ENCODE measurements around the gene NANP.
"Not testable (repeated sequence)": the region's sequence is repeated elsewhere in the genome, so short reads cannot be mapped to it uniquely, and the experiment has no call there.

Gene NANP

GRCh38 chr20:25659999-25660398 lies 36.2 kb upstream of the NANP start:
- no peak for TF ChIP-seq CTCF (conservative IDR thresholded peaks at IDR 0.05; ENCODE audit: low read depth, low read length)
- H3K4me1 ChIP-seq (ENCODE audit: low read depth, poor library complexity, severe bottlenecking): no peaks in the 10 kb centered on the region
- H3K4me3 ChIP-seq (IDR thresholded peaks at IDR 0.05; ENCODE audit: insufficient read depth, low read depth, low read length): no peak overlapping the region
- H3K79me2 ChIP-seq (ENCODE audit: insufficient read depth, low read depth): no peaks in the 10 kb centered on the region
- no peaks in the 10 kb centered on the region for H3K36me3 ChIP-seq (ENCODE audit: insufficient read depth)
- H3K9ac ChIP-seq: no peak overlapping the region
- no peak overlapping the region for H3K27ac ChIP-seq
- no peak overlapping the region for H2AFZ ChIP-seq (ENCODE audit: low read depth)
- no peaks in the 10 kb centered on the region for H4K20me1 ChIP-seq (ENCODE audit: insufficient read depth)
- no peak overlapping the region for H3K4me2 ChIP-seq
- no peaks in the 10 kb centered on the region for H3K27me3 ChIP-seq (ENCODE audit: insufficient read depth, low read depth)

DNA sequence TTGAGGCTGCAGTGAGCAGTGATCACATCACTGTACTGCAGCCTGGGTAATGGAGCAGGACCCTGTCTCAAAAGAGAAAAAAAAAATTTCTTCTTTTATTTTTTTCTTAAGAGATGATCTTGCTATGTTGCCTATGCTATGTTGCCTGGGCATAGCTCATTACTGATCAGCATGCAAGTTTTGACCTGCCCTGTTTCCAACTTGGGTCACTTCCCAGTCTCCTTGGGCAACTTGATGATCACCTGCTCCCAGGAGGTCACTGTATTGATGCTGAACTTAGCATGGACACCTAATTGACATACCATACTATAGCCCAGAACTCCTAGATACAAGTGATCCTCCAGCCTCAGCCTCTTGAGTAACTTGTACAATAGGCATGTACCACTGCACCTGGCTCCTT lies 30.7 kb upstream of the NANP start:
- H3K4me1 ChIP-seq (ENCODE audit: low read depth, poor library complexity, severe bottlenecking): no peaks in the 10 kb centered on the region
- no peak overlapping the region for H2AFZ ChIP-seq (ENCODE audit: low read depth)
- H3K36me3 ChIP-seq (ENCODE audit: insufficient read depth): no peaks in the 10 kb centered on the region
- no peak for TF ChIP-seq CTCF (conservative IDR thresholded peaks at IDR 0.05; ENCODE audit: low read depth, low read length)
- no peaks in the 10 kb centered on the region for H3K79me2 ChIP-seq (ENCODE audit: insufficient read depth, low read depth)
- no peaks in the 10 kb centered on the region for H4K20me1 ChIP-seq (ENCODE audit: insufficient read depth)
- H3K4me3 ChIP-seq (IDR thresholded peaks at IDR 0.05; ENCODE audit: insufficient read depth, low read depth, low read length): no peak overlapping the region
- no peaks in the 10 kb centered on the region for H3K27me3 ChIP-seq (ENCODE audit: insufficient read depth, low read depth)
- H3K27ac ChIP-seq: no peak overlapping the region
- H3K9ac ChIP-seq: no peak overlapping the region
- H3K4me2 ChIP-seq: no peak overlapping the region

DNA sequence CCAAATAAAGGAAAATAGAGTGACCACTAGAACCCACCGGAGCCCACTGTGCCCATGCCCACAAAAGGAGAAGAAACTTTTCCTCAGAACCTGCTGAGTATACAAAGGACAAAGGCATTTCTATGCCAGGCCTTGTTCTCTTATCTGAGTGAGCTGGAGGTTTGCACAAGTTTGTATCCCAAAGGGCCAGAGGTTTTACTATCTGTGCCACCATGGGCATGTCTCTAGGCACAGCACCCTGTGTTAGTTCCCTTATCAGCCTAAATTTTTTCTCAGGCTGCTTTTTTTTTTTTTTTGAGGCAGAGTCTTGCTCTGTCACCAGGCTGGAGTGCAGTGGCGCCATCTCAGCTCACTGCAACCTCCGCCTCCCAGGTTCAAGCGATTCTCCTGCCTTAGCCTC lies 29.1 kb upstream of the NANP start:
- H3K79me2 ChIP-seq (ENCODE audit: insufficient read depth, low read depth); H3K27ac ChIP-seq; H3K27me3 ChIP-seq (ENCODE audit: insufficient read depth, low read depth); H3K9ac ChIP-seq; H2AFZ ChIP-seq (ENCODE audit: low read depth); H3K4me1 ChIP-seq (ENCODE audit: low read depth, poor library complexity, severe bottlenecking); H3K36me3 ChIP-seq (ENCODE audit: insufficient read depth); H3K4me3 ChIP-seq (IDR thresholded peaks at IDR 0.05; ENCODE audit: insufficient read depth, low read depth, low read length); H3K4me2 ChIP-seq; H4K20me1 ChIP-seq (ENCODE audit: insufficient read depth): not testable (repeated sequence)

GRCh38 chr20:25644814-25645213 lies 21.0 kb upstream of the NANP start:
- no peaks in the 10 kb centered on the region for H3K36me3 ChIP-seq (ENCODE audit: insufficient read depth)
- H3K4me3 ChIP-seq (IDR thresholded peaks at IDR 0.05; ENCODE audit: insufficient read depth, low read depth, low read length): no peak overlapping the region
- no peaks in the 10 kb centered on the region for H3K27me3 ChIP-seq (ENCODE audit: insufficient read depth, low read depth)
- H3K4me1 ChIP-seq (ENCODE audit: low read depth, poor library complexity, severe bottlenecking): no peaks in the 10 kb centered on the region
- H4K20me1 ChIP-seq (ENCODE audit: insufficient read depth): no peaks in the 10 kb centered on the region
- H3K27ac ChIP-seq: no peak overlapping the region
- no peak overlapping the region for H2AFZ ChIP-seq (ENCODE audit: low read depth)
- TF ChIP-seq CTCF (conservative IDR thresholded peaks at IDR 0.05; ENCODE audit: low read depth, low read length): no peak
- H3K9ac ChIP-seq: no peak overlapping the region
- H3K79me2 ChIP-seq (ENCODE audit: insufficient read depth, low read depth): no peaks in the 10 kb centered on the region
- no peak overlapping the region for H3K4me2 ChIP-seq

DNA sequence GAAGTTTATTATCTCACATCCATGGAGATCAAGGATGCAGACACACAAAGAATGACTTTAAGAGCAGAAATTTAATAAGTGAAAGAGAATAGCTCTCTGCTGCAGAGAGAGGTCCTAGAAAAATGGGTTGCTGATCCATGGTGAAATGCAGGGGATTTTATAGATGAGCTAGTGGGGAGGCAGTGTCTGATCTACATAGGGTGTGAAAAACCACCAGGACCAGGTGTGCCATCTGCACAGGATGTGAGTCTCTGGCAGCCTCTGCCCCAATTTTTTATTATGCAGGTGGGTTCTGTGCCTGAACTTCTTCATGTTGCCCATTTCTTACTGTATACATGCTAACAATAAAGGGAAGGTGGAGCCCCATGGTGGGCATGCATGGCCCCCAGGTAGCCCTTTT lies 19.9 kb upstream of the NANP start:
- no peak for TF ChIP-seq CTCF (conservative IDR thresholded peaks at IDR 0.05; ENCODE audit: low read depth, low read length)
- Histone ChIP-seq H3K9ac (no peak overlapping the region), H3K36me3 (ENCODE audit: insufficient read depth) (no peaks in the 10 kb centered on the region), H3K79me2 (ENCODE audit: insufficient read depth, low read depth) (no peaks in the 10 kb centered on the region), H4K20me1 (ENCODE audit: insufficient read depth) (no peaks in the 10 kb centered on the region), H3K4me1 (ENCODE audit: low read depth, poor library complexity, severe bottlenecking) (no peaks in the 10 kb centered on the region), H3K4me2 (no peak overlapping the region), H3K4me3 (IDR thresholded peaks at IDR 0.05; ENCODE audit: insufficient read depth, low read depth, low read length) (no peak overlapping the region), H3K27ac (no peak overlapping the region), H2AFZ (ENCODE audit: low read depth) (no peak overlapping the region), H3K27me3 (ENCODE audit: insufficient read depth, low read depth) (no peaks in the 10 kb centered on the region)
